Liver (tissue), 9 donors: ENCODE data around the gene EIF2AK2. TPM values are rescaled to one million over a fixed set of nuclear protein-coding genes. Genes with fewer than 3 reads are reported as not detected.

ENCODE experiments used
- DNase-seq: peaks from one replicate; pipeline ENCODE4 v3.0.0-alpha.2; 2017; ENCODE audit warnings: low spot score
- H3K27ac ChIP-seq, 2 donors: one replicate each; pipeline ENCODE4 v1.7.0; 2013; ENCODE audit warnings: inconsistent platforms in 2 of 2, low read length in 2 of 2, control low read depth in 1 of 2, low read depth in 1 of 2, mild to moderate bottlenecking in 1 of 2
- H3K27me3 ChIP-seq, 4 donors: one replicate each; pipeline versions ENCODE4 v1.6.1 to v1.7.0; 2013; ENCODE audit warnings: low read length in 3 of 4, inconsistent platforms in 1 of 4, mild to moderate bottlenecking in 1 of 4, moderate library complexity in 1 of 4; ENCODE audit not compliant: control insufficient read depth in 4 of 4, insufficient read depth in 4 of 4
- H3K36me3 ChIP-seq, 4 donors: one replicate each; pipeline versions ENCODE4 v1.6.1 to v1.7.0; 2013; ENCODE audit warnings: low read length in 3 of 4, mild to moderate bottlenecking in 3 of 4, low read depth in 1 of 4, moderate library complexity in 1 of 4; ENCODE audit not compliant: control insufficient read depth in 4 of 4, insufficient read depth in 3 of 4
- H3K4me1 ChIP-seq, 4 donors: one replicate each; pipeline versions ENCODE4 v1.6.1 to v1.7.0; 2013; ENCODE audit warnings: low read length in 3 of 4, mild to moderate bottlenecking in 3 of 4, moderate library complexity in 1 of 4; ENCODE audit not compliant: control insufficient read depth in 4 of 4, insufficient read depth in 4 of 4
- H3K4me3 ChIP-seq, 3 donors: one replicate each; pipeline versions ENCODE4 v1.6.1 to v1.7.0; 2013; ENCODE audit warnings: low read length in 3 of 3, control low read depth in 1 of 3, low read depth in 1 of 3, mild to moderate bottlenecking in 1 of 3
- H3K9ac ChIP-seq, 2 donors: one replicate each; pipeline ENCODE4 v1.7.0; 2013; ENCODE audit warnings: low read length in 2 of 2, mild to moderate bottlenecking in 2 of 2, moderate library complexity in 2 of 2, control low read depth in 1 of 2, low read depth in 1 of 2
- H3K9me3 ChIP-seq, 4 donors: one replicate each; pipeline versions ENCODE4 v1.6.1 to v1.7.0; 2013; ENCODE audit warnings: low read length in 3 of 4; ENCODE audit not compliant: control insufficient read depth in 4 of 4
- ATF3 ChIP-seq: IDR thresholded peaks from 2 replicates; pipeline ENCODE4 v1.6.1; 2016; ENCODE audit warnings: antibody characterized with exemption
- CTCF ChIP-seq: fragments of 150-350 bp; IDR thresholded peaks from 2 replicates; pipeline ENCODE4 v1.5.1; 2017; ENCODE audit warnings: improper control_type of control experiment, low read depth, low read length; ENCODE audit not compliant: missing input control
- EGR1 ChIP-seq, 2 donors: IDR thresholded peaks; 2 replicates each; pipeline ENCODE4 v1.6.1; 2016 to 2018; ENCODE audit warnings: antibody characterized with exemption in 2 of 2, low read depth in 2 of 2
- FOXA2 ChIP-seq: IDR thresholded peaks from 2 replicates; pipeline ENCODE4 v1.6.1; 2016; ENCODE audit warnings: antibody characterized with exemption
- GABPA ChIP-seq, 2 donors: IDR thresholded peaks in 1 of 2; conservative IDR thresholded peaks in 1 of 2; 2 replicates each; pipeline ENCODE4 v1.6.1; 2016; ENCODE audit warnings: antibody characterized with exemption in 2 of 2, mild to moderate bottlenecking in 1 of 2, moderate library complexity in 1 of 2
- HNF4A ChIP-seq, 2 donors: conservative IDR thresholded peaks; 2 replicates each; pipeline ENCODE4 v1.6.1; 2016; ENCODE audit warnings: antibody characterized with exemption in 2 of 2, mild to moderate bottlenecking in 2 of 2
- HNF4G ChIP-seq: IDR thresholded peaks from 2 replicates; pipeline ENCODE4 v1.6.1; 2016; ENCODE audit warnings: antibody characterized with exemption
- MAX ChIP-seq: IDR thresholded peaks from 2 replicates; pipeline ENCODE4 v1.6.1; 2016; ENCODE audit warnings: antibody characterized with exemption
- NR2F2 ChIP-seq: IDR thresholded peaks from 2 replicates; pipeline ENCODE4 v1.6.1; 2016; ENCODE audit warnings: antibody characterized with exemption
- RAD21 ChIP-seq, 2 donors: IDR thresholded peaks; 2 replicates each; pipeline ENCODE4 v1.6.1; 2016; ENCODE audit warnings: antibody characterized with exemption in 2 of 2, mild to moderate bottlenecking in 2 of 2
- REST ChIP-seq: IDR thresholded peaks from 2 replicates; pipeline ENCODE4 v1.6.1; 2016; ENCODE audit warnings: antibody characterized with exemption, mild to moderate bottlenecking
- RXRA ChIP-seq, 2 donors: IDR thresholded peaks; 2 replicates each; pipeline ENCODE4 v1.6.1; 2017 to 2018; ENCODE audit warnings: antibody characterized with exemption in 2 of 2, mild to moderate bottlenecking in 1 of 2
- TAF1 ChIP-seq: conservative IDR thresholded peaks from 2 replicates; pipeline ENCODE4 v1.6.1; 2016; ENCODE audit warnings: antibody characterized with exemption, mild to moderate bottlenecking
- ZBTB33 ChIP-seq: IDR thresholded peaks from 2 replicates; pipeline ENCODE4 v1.6.1; 2016; ENCODE audit warnings: antibody characterized with exemption
- WGBS: extraction: QIAGEN DNeasy Blood & Tissue Kit; methylation state at CpG from one replicate; pipeline ENCODE4 v1.1.7; 2013; 5-methylcytosine and 5-hydroxymethylcytosine counted together
- polyA plus RNA-seq, 2 donors: library from polyadenylated mRNA; stranded (reverse) in 1 of 2; unstranded in 1 of 2; fragments of 200-250 nt in 1 of 2; fragments of >200 nt in 1 of 2; fragmentation: Nextera tagmentation in 1 of 2; extraction: Ambion mirVana in 1 of 2; gene quantifications; one replicate each; pipeline versions ENCODE4 v1.2.1 to v1.2.3, GENCODE V29; 2013 to 2015
- total RNA-seq, 2 donors: library from RNA; depleted of rRNA; stranded (reverse); fragments of >200 nt; gene quantifications; one replicate each; pipeline ENCODE4 v1.2.3, GENCODE V29; 2014
- donor health status: healthy.
- donor health status: healthy.
- donor health status: healthy.
- donor health status: healthy.
- donor health status: healthy.

Gene EIF2AK2
- total and polyA plus RNA-seq, 4 donors = 4.4 to 20.0 (median 13.2) TPM

GRCh38 chr2:37085731-37086147 lies 71.0 kb downstream of the EIF2AK2 start:
- WGBS = 67% methylated on average over 1 of the region's 1 CpG
- Histone ChIP-seq H3K9ac (no peak overlapping the region), H3K27ac (no peak overlapping the region), H3K4me1 (peaks cover 0 to 18% (median 15%) of the 10 kb centered on the region in 4 donors), H3K9me3 (no peaks in the 10 kb centered on the region), H3K27me3 (no peaks in the 10 kb centered on the region), H3K36me3 (peaks cover 0 to 11% (median 9%) of the 10 kb centered on the region in 4 donors), H3K4me3 (no peak overlapping the region)
- DNase-seq = no peak
- TF ChIP-seq ATF3 (no peak), CTCF (no peak), NR2F2 (no peak), HNF4A (conservative IDR thresholded peaks at IDR 0.05) (no peak)

- WGBS = 2% methylated on average over 10 of the region's 10 CpGs
- Histone ChIP-seq H3K36me3 (peaks cover 0 to 7% (median 4%) of the 10 kb centered on the region in 4 donors), H3K27me3 (no peaks in the 10 kb centered on the region), H3K9ac (peak overlapping the region; percentile 46 to 77), H3K27ac (peak overlapping the region; percentile 49 to 73), H3K4me1 (peaks cover 0 to 18% (median 15%) of the 10 kb centered on the region in 4 donors), H3K4me3 (peak overlapping the region; percentile 87 to 96 (median 89)), H3K9me3 (no peaks in the 10 kb centered on the region)
- DNase-seq = no peak
- TF ChIP-seq REST (no peak), EGR1 (IDR thresholded peaks at IDR 0.05; ENCODE audit: low read depth in 2 of 2) (no peak), HNF4G (no peak), FOXA2 (no peak), CTCF (no peak), HNF4A (conservative IDR thresholded peaks at IDR 0.05) (no peak), MAX (no peak), ATF3 (no peak), TAF1 (no peak), RXRA (IDR thresholded peaks at IDR 0.05) (no peak), RAD21 (IDR thresholded peaks at IDR 0.05) (no peak), ZBTB33 (no peak), NR2F2 (no peak), GABPA (IDR thresholded peaks at IDR 0.05 in 1 of 2, conservative IDR thresholded peaks at IDR 0.05 in 1 of 2) (no peak)
Measured at GRCh38 chr2:37084797-37085196, 72.0 kb downstream of the EIF2AK2 start.
